Tibial nerve (tissue), 3 donors: Measurements from ENCODE around the gene CORO7.

Experiments
- POLR2A ChIP-seq, 2 donors: fragments of 450-650 bp; IDR thresholded peaks; one replicate each; pipeline ENCODE4 v1.6.1; 2017; ENCODE audit warnings: antibody characterized with exemption in 2 of 2, mild to moderate bottlenecking in 2 of 2, moderate library complexity in 2 of 2
- TF ChIP-seq, protein P1 (sequence below), 5 experiments: fragments of 200-600 bp in 3 of 5; fragments of 450-650 bp in 2 of 5; sonication (generic) in 3 of 5; IDR thresholded peaks; one replicate each; pipeline ENCODE4 v1.5.1; 2016 to 2019; ENCODE audit warnings: antibody characterized with exemption in 5 of 5, mild to moderate bottlenecking in 3 of 5, moderate library complexity in 2 of 5

DNA sequence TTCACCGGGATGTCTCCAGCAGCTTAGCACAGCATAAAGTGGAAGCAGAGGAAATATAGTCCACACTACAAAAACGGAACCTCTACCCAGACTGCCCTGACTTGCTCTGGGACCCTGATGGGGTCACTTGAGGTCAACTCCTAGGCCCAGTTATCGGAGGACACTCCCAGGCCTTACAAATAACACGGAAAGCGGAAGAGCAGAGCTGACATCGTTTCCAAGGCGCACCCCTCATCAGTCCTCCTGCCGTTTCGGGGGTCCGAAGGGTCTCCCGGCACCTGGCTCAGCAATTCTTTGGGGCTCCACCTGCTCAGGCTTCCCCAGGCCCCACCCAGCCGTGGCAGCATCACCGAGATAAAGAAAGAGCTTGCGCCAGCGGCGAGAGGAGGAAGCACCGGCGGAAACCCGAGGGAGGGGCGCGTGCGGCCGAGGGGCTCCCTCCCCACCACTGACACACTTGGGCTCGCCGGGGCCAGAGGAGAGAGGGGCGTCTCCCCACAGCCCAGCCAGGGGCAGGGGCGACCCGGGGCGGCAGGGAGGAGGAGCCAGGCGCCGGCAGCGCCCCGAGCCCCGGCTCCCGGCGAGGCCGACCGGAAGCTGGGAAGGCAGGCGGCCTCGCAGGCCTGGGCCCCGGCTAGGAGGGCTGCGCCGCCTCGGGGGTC lies 727 bp downstream of the CORO7 start:
- TF ChIP-seq, protein P1, sequence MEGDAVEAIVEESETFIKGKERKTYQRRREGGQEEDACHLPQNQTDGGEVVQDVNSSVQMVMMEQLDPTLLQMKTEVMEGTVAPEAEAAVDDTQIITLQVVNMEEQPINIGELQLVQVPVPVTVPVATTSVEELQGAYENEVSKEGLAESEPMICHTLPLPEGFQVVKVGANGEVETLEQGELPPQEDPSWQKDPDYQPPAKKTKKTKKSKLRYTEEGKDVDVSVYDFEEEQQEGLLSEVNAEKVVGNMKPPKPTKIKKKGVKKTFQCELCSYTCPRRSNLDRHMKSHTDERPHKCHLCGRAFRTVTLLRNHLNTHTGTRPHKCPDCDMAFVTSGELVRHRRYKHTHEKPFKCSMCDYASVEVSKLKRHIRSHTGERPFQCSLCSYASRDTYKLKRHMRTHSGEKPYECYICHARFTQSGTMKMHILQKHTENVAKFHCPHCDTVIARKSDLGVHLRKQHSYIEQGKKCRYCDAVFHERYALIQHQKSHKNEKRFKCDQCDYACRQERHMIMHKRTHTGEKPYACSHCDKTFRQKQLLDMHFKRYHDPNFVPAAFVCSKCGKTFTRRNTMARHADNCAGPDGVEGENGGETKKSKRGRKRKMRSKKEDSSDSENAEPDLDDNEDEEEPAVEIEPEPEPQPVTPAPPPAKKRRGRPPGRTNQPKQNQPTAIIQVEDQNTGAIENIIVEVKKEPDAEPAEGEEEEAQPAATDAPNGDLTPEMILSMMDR (IDR thresholded peaks at IDR 0.05), result peak in 2 of 5 experiments; percentile 28 to 38
- TF ChIP-seq POLR2A (IDR thresholded peaks at IDR 0.05), result peak in 1 of 2 donors; percentile 22
